SU-DHL-6 (cell line): ENCODE data around the gene DRAM1.

Experiments
- H2AFZ ChIP-seq: fragments of 200-600 bp; sonication (generic); 2 replicates; pipeline ENCODE4 v1.6.1; 2014; ENCODE audit warnings: low read depth, mild to moderate bottlenecking, moderate library complexity, mixed read lengths, antibody characterized with exemption, low read length; ENCODE audit not compliant: severe bottlenecking
- H3F3A ChIP-seq: fragments of 200-600 bp; shearing (Covaris generic); 2 replicates; pipeline ENCODE4 v1.6.0; 2016; ENCODE audit warnings: antibody characterized with exemption, mild to moderate bottlenecking; ENCODE audit not compliant: insufficient read depth
- H3K27ac ChIP-seq: fragments of 200-600 bp; sonication (generic); 2 replicates; pipeline ENCODE4 v1.5.1; 2016; ENCODE audit warnings: low read depth, mild to moderate bottlenecking, low read length, moderate library complexity, mixed read lengths
- H3K27me3 ChIP-seq: fragments of 200-600 bp; sonication (generic), shearing (Covaris generic); 2 replicates; pipeline ENCODE4 v1.6.0; 2014; ENCODE audit warnings: mild to moderate bottlenecking, low read length
- H3K36me3 ChIP-seq: fragments of 200-600 bp; sonication (generic); 2 replicates; pipeline ENCODE4 v1.6.1; 2014; ENCODE audit warnings: mild to moderate bottlenecking, low read length, mixed read lengths
- H3K4me2 ChIP-seq: fragments of 300-600, 200-600 bp; shearing (Covaris generic), sonication (generic); 2 replicates; pipeline ENCODE4 v1.6.0; 2014; ENCODE audit warnings: low read length, low read depth, mild to moderate bottlenecking; ENCODE audit not compliant: poor library complexity, severe bottlenecking
- H3K4me3 ChIP-seq: fragments of 200-600 bp; sonication (generic); 2 replicates; pipeline ENCODE4 v1.5.1; 2014; ENCODE audit warnings: antibody characterized with exemption, low read length, mild to moderate bottlenecking, mixed read lengths; ENCODE audit not compliant: insufficient read depth, poor library complexity, severe bottlenecking
- H3K79me2 ChIP-seq: fragments of 200-600 bp; sonication (generic); 2 replicates; pipeline ENCODE4 v1.6.1; 2014; ENCODE audit warnings: mild to moderate bottlenecking, low read length, moderate library complexity; ENCODE audit not compliant: insufficient read depth
- H3K9ac ChIP-seq: fragments of 200-600 bp; sonication (generic); 2 replicates; pipeline ENCODE4 v1.7.0; 2014; ENCODE audit warnings: mild to moderate bottlenecking, low read length
- H3K9me2 ChIP-seq: fragments of 200-600 bp; sonication (generic); replicated peaks from 2 replicates; pipeline ENCODE4 v1.6.1; 2014; ENCODE audit warnings: low read length; ENCODE audit not compliant: insufficient read depth
- H3K9me3 ChIP-seq: fragments of 200-600 bp; sonication (generic); 2 replicates; pipeline ENCODE4 v1.6.1; 2014; ENCODE audit warnings: low read length, mixed read lengths; ENCODE audit not compliant: insufficient read depth
- H4K20me1 ChIP-seq: fragments of 200-600 bp; sonication (generic); 2 replicates; pipeline ENCODE4 v1.6.1; 2014; ENCODE audit warnings: low read depth, mild to moderate bottlenecking, antibody characterized with exemption, low read length, moderate library complexity, mixed read lengths
- CTCF ChIP-seq: fragments of 200-600 bp; sonication (generic); IDR thresholded peaks from one replicate; pipeline ENCODE4 v1.5.1; 2017; ENCODE audit warnings: antibody characterized with exemption, mild to moderate bottlenecking, low read length, moderate library complexity; ENCODE audit not compliant: insufficient read depth, poor library complexity, severe bottlenecking
- EZH2phosphoT487 ChIP-seq: fragments of 200-600 bp; sonication (generic), shearing (Covaris generic); conservative IDR thresholded peaks from 2 replicates; pipeline ENCODE4 v1.6.1; 2018; ENCODE audit warnings: mild to moderate bottlenecking, antibody characterized with exemption, low read length, moderate library complexity, mixed read lengths

Gene DRAM1

GRCh38 chr12:101891462-101891971 is 14.1 kb downstream of the DRAM1 start:
- Histone ChIP-seq H3K4me3 (no peak overlapping the region), H3K4me2 (no peak overlapping the region), H2AFZ (no peak overlapping the region), H3K79me2 (no peaks in the 10 kb centered on the region), H3K36me3 (no peaks in the 10 kb centered on the region), H3K9ac (no peak overlapping the region), H4K20me1 (no peaks in the 10 kb centered on the region), H3K27me3 (no peaks in the 10 kb centered on the region), H3K27ac (no peak overlapping the region), H3K9me3 (no peaks in the 10 kb centered on the region), H3F3A (no peaks in the 10 kb centered on the region), H3K9me2 (no peaks in the 10 kb centered on the region)
- no peak for TF ChIP-seq CTCF
- no peak for TF ChIP-seq EZH2phosphoT487

- no peaks in the 10 kb centered on the region for H3F3A ChIP-seq
- H4K20me1 ChIP-seq = no peaks in the 10 kb centered on the region
- no peaks in the 10 kb centered on the region for H3K9me2 ChIP-seq
- no peak overlapping the region for H3K4me3 ChIP-seq
- no peaks in the 10 kb centered on the region for H3K36me3 ChIP-seq
- no peaks in the 10 kb centered on the region for H3K27me3 ChIP-seq
- H3K9ac ChIP-seq = no peak overlapping the region
- H3K79me2 ChIP-seq = no peaks in the 10 kb centered on the region
- no peak overlapping the region for H2AFZ ChIP-seq
- H3K27ac ChIP-seq = no peak overlapping the region
- TF ChIP-seq EZH2phosphoT487 (no peak), CTCF (no peak)
- H3K9me3 ChIP-seq = no peaks in the 10 kb centered on the region
- no peak overlapping the region for H3K4me2 ChIP-seq
Measured at GRCh38 chr12:101892794-101893193, 15.4 kb downstream of the DRAM1 start.

- Histone ChIP-seq H3K4me2 (no peak overlapping the region), H2AFZ (no peak overlapping the region), H3K4me3 (no peak overlapping the region), H3K9ac (no peak overlapping the region), H3F3A (no peaks in the 10 kb centered on the region), H3K36me3 (no peaks in the 10 kb centered on the region), H3K9me3 (no peaks in the 10 kb centered on the region), H3K27ac (no peak overlapping the region), H3K79me2 (no peaks in the 10 kb centered on the region), H3K27me3 (no peaks in the 10 kb centered on the region), H3K9me2 (no peaks in the 10 kb centered on the region), H4K20me1 (no peaks in the 10 kb centered on the region)
- TF ChIP-seq CTCF = no peak
- TF ChIP-seq EZH2phosphoT487 = no peak
Measured at GRCh38 chr12:101901777-101902176, 24.4 kb downstream of the DRAM1 start.
